ENCODE measurements around the gene ASPSCR1. TPM values are rescaled to one million over a fixed set of nuclear protein-coding genes. Genes with fewer than 3 reads are reported as not detected.
A peak's percentile ranks its signal among the peaks of the same experiment; 100 is the strongest.

ASPSCR1 gene
- total and polyA plus RNA-seq, 2 of the 13 experiments (the other 11 are each of a cell fraction or from before 2014, with no cell fraction given), result 274 to 314 TPM

- TF ChIP-seq RBM39 (IDR thresholded peaks at IDR 0.05; ENCODE audit: low read depth, low read length, poor library complexity, severe bottlenecking) (peak; percentile 71), GMEB1 (CRISPR knock-in tag; IDR thresholded peaks at IDR 0.05; ENCODE audit: borderline replicate concordance) (no peak), ZNF317 (CRISPR knock-in tag; IDR thresholded peaks at IDR 0.05) (peak; percentile 61; the same call in 1 of the 2 replicates), SRSF4 (IDR thresholded peaks at IDR 0.05; ENCODE audit: low read depth, low read length, poor library complexity, severe bottlenecking) (no peak), PBX3 (CRISPR knock-in tag; IDR thresholded peaks at IDR 0.05; ENCODE audit: borderline replicate concordance) (no peak), ZNF687 (CRISPR knock-in tag; IDR thresholded peaks at IDR 0.05) (peak; percentile 66), ZNF737 (CRISPR knock-in tag; IDR thresholded peaks at IDR 0.05; ENCODE audit: borderline replicate concordance) (no peak), TARDBP (CRISPR knock-in tag; IDR thresholded peaks at IDR 0.05) (0 out of 2 replicates have a peak, but pooled peaks have one; percentile 13), FLYWCH1 (CRISPR knock-in tag; IDR thresholded peaks at IDR 0.05) (no peak), ESRRA (CRISPR knock-in tag; IDR thresholded peaks at IDR 0.05; ENCODE audit: low read depth) (peak; percentile 26; the same call in 1 of the 2 replicates), ZNF124 (CRISPR knock-in tag; IDR thresholded peaks at IDR 0.05) (peak; percentile 41; the same call in 1 of the 2 replicates), ZNF280D (CRISPR knock-in tag; IDR thresholded peaks at IDR 0.05) (0 out of 2 replicates have a peak, but pooled peaks have one; percentile 38), RFXAP (CRISPR knock-in tag; IDR thresholded peaks at IDR 0.05; ENCODE audit: borderline replicate concordance) (peak; percentile 67), ZNF263 (CRISPR knock-in tag; IDR thresholded peaks at IDR 0.05) (peak; percentile 50; the same call in 1 of the 2 replicates), ZNF343 (CRISPR knock-in tag; IDR thresholded peaks at IDR 0.05) (peak; percentile 68; the same call in 1 of the 2 replicates), ZBTB7B (CRISPR knock-in tag; IDR thresholded peaks at IDR 0.05) (0 out of 2 replicates have a peak, but pooled peaks have one; percentile 17), ATAD3A (CRISPR knock-in tag; IDR thresholded peaks at IDR 0.05) (no peak), MXD4 (CRISPR knock-in tag; IDR thresholded peaks at IDR 0.05) (peak; percentile 81; the same call in 1 of the 2 replicates), HDAC1 (CRISPR knock-in tag; IDR thresholded peaks at IDR 0.05) (peak; percentile 77)
These were observed 45.0 kb downstream of the ASPSCR1 start, which contains the start of gene CENPX (continued) for GRCh38 chr17:82022310-82022980.
